GM21786 (cell line): ENCODE results near the gene WDR38.
A peak's percentile ranks its signal among the peaks of the same experiment; 100 is the strongest.

ENCODE experiments used
- ATAC-seq: cut with Tn5 transposase; IDR thresholded peaks from one replicate; pipeline ENCODE4 v1.9.1; 2021; ENCODE audit not compliant: unreplicated experiment

Gene WDR38

GRCh38 chr9:124857533-124858162 lies 4.4 kb downstream of the WDR38 start:
- no peak for ATAC-seq

- no peak for ATAC-seq
Measured at GRCh38 chr9:124858330-124859046, 5.2 kb downstream of the WDR38 start.

- ATAC-seq, result no peak
Measured at GRCh38 chr9:124859803-124860581, 6.7 kb downstream of the WDR38 start.

- no peak for ATAC-seq
Measured at GRCh38 chr9:124860582-124861341, 7.5 kb downstream of the WDR38 start.

- ATAC-seq, result peak; percentile 90
Measured at GRCh38 chr9:124861342-124862229, 8.3 kb downstream of the WDR38 start, which contains the start of the genes ARPC5L and RPL35. Gene ARPC5L, plus strand, starts transcription at chr9:124862130. Its CDS starts 7,161 bp downstream, at chr9:124869291. Gene RPL35, minus strand, starts transcription at chr9:124861957. Its CDS starts 45 bp downstream, at chr9:124861912.

- no peak for ATAC-seq
Measured at GRCh38 chr9:124863371-124863871, 10.2 kb downstream of the WDR38 start.

GRCh38 chr9:124868511-124869465 lies 15.5 kb downstream of the WDR38 start:
- peak; percentile 55 for ATAC-seq

GRCh38 chr9:124869466-124869985 lies 16.3 kb downstream of the WDR38 start:
- ATAC-seq, result peak; percentile 4

GRCh38 chr9:124869986-124870560 lies 16.8 kb downstream of the WDR38 start:
- ATAC-seq, result peak; percentile 35

GRCh38 chr9:124870723-124871122 lies 17.5 kb downstream of the WDR38 start:
- no peak for ATAC-seq

GRCh38 chr9:124871156-124871561 lies 17.9 kb downstream of the WDR38 start:
- ATAC-seq, result no peak

GRCh38 chr9:124873664-124874063 lies 20.4 kb downstream of the WDR38 start:
- no peak for ATAC-seq

- no peak for ATAC-seq
Measured at GRCh38 chr9:124875501-124875900, 22.2 kb downstream of the WDR38 start.

GRCh38 chr9:124877021-124877782 lies 23.9 kb downstream of the WDR38 start:
- no peak for ATAC-seq

GRCh38 chr9:124878021-124878420 lies 24.8 kb downstream of the WDR38 start:
- no peak for ATAC-seq

- no peak for ATAC-seq
Measured at GRCh38 chr9:124878518-124878917, 25.3 kb downstream of the WDR38 start.

- ATAC-seq, result no peak
Measured at GRCh38 chr9:124879226-124879625, 26.0 kb downstream of the WDR38 start.
